ENCODE results near the gene MYH9.

DNA sequence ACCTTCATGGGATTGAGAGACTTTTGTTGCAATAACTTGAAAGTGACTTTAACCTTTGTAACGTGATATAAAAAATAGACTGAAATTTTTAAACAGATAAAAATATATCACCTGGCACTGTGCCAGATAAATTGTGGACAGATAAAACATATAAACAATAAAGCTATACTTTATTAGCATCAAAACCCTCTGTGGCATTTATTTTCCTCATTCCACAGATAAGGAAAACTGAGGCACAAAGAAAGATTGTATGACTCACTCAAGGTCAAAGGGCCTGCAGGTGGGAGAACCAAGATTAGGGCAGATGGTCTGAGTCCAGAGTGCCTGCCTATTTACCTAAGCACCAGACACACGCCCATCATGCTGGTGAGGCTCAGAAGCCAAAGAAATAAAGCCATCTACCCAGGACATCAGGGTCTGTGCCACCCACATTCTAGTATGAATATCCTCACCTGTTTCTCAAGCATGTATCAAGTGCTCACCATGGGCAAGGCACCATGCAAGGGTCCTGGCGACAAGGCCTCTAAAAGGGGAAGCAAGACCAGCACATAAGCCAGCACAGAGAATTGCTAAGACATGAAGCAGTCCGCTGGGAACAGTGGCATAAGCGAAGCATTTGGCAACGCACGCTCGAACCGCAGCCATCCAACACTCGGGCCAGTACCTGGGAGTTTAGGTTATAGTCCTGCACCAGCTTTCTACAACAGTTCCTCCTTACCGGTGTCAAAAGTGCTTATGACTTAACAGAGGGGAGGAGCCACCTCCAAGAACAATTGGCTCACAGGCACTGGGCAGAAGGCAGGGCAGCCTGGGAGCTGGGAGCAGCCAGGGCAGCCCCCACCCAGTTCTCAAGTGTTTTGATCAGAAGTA lies 17.6 kb downstream of the MYH9 start:
- TF ChIP-seq POLR2AphosphoS5 (IDR thresholded peaks at IDR 0.05; ENCODE audit: low read depth, low read length) (peak; percentile 25; the same call in 1 of the 2 replicates), TCF7L2 (IDR thresholded peaks at IDR 0.05; ENCODE audit: low read depth, low read length) (peak; percentile 78)
- TF ChIP-seq, protein P1, sequence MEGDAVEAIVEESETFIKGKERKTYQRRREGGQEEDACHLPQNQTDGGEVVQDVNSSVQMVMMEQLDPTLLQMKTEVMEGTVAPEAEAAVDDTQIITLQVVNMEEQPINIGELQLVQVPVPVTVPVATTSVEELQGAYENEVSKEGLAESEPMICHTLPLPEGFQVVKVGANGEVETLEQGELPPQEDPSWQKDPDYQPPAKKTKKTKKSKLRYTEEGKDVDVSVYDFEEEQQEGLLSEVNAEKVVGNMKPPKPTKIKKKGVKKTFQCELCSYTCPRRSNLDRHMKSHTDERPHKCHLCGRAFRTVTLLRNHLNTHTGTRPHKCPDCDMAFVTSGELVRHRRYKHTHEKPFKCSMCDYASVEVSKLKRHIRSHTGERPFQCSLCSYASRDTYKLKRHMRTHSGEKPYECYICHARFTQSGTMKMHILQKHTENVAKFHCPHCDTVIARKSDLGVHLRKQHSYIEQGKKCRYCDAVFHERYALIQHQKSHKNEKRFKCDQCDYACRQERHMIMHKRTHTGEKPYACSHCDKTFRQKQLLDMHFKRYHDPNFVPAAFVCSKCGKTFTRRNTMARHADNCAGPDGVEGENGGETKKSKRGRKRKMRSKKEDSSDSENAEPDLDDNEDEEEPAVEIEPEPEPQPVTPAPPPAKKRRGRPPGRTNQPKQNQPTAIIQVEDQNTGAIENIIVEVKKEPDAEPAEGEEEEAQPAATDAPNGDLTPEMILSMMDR (IDR thresholded peaks at IDR 0.05): no peak

All from Panc1 (cell line).